Measurements from ENCODE around the gene SNTG2.

GRCh38 chr2:920999-921398 is 29.6 kb upstream of the SNTG2 start:
- TF ChIP-seq CTCF (IDR thresholded peaks at IDR 0.05) (no peak), POLR2AphosphoS5 (IDR thresholded peaks at IDR 0.05; ENCODE audit: insufficient read depth in 1 of 2, low read depth in 1 of 2) (no peak), POLR2A (IDR thresholded peaks at IDR 0.05) (no peak)
